Suprapubic skin (tissue), 3 donors: ENCODE data around the gene OPA3.

Experiments used
- CTCF ChIP-seq, 2 donors: fragments of 200-600 bp in 1 of 2; fragments of 450-650 bp in 1 of 2; sonication (generic) in 1 of 2; IDR thresholded peaks; one replicate each; pipeline ENCODE4 v1.5.1; 2016 to 2019; ENCODE audit warnings: antibody characterized with exemption in 2 of 2, mild to moderate bottlenecking in 1 of 2, moderate library complexity in 1 of 2
- POLR2A ChIP-seq, 2 donors: fragments of 450-650 bp; IDR thresholded peaks; one replicate each; pipeline ENCODE4 v1.6.1; 2017; ENCODE audit warnings: antibody characterized with exemption in 2 of 2, mild to moderate bottlenecking in 2 of 2, moderate library complexity in 2 of 2

GRCh38 chr19:45526143-45526542 lies 58.5 kb downstream of the OPA3 start:
- TF ChIP-seq POLR2A (IDR thresholded peaks at IDR 0.05) (no peak), CTCF (IDR thresholded peaks at IDR 0.05) (no peak)
